GM23338 (cell line): ENCODE results near the gene STKLD1. TPM values are rescaled to one million over a fixed set of nuclear protein-coding genes. Genes with fewer than 3 reads are reported as not detected.

ENCODE experiments used
- ATAC-seq: fragments of 200-7000 bp; cut with Tn5 transposase; 3 replicates; pipeline ENCODE4 v1.9.1; 2020
- DNase-seq: peaks from one replicate; pipeline ENCODE4 v3.0.0-alpha.2; 2015; ENCODE audit warnings: low spot score
- H2AFZ ChIP-seq: fragments of 200-600 bp; sonication (generic); 2 replicates; pipeline ENCODE4 v1.8.0; 2016; ENCODE audit warnings: antibody characterized with exemption, mild to moderate bottlenecking, moderate library complexity
- H3F3A ChIP-seq: fragments of 200-600 bp; sonication (generic); replicated peaks from 2 replicates; pipeline ENCODE4 v1.8.0; 2017; ENCODE audit warnings: antibody characterized with exemption, mixed run types, low read depth
- H3K27ac ChIP-seq: fragments of 200-600 bp; sonication (generic); 2 replicates; pipeline ENCODE4 v1.6.1; 2016; ENCODE audit warnings: low read depth
- H3K27me3 ChIP-seq: fragments of 200-600 bp; sonication (generic); 2 replicates; pipeline ENCODE4 v1.8.0; 2016; ENCODE audit warnings: mild to moderate bottlenecking, mixed run types, moderate library complexity; ENCODE audit not compliant: insufficient read depth
- H3K36me3 ChIP-seq: fragments of 200-600 bp; sonication (generic); 2 replicates; pipeline ENCODE4 v1.8.0; 2016; ENCODE audit warnings: mild to moderate bottlenecking; ENCODE audit not compliant: insufficient read depth
- H3K4me1 ChIP-seq: fragments of 200-600 bp; sonication (generic); 2 replicates; pipeline ENCODE4 v1.8.0; 2016; ENCODE audit warnings: mild to moderate bottlenecking, moderate library complexity; ENCODE audit not compliant: insufficient read depth
- H3K4me2 ChIP-seq: fragments of 200-600 bp; sonication (generic); 2 replicates; pipeline ENCODE4 v1.7.1; 2017; ENCODE audit warnings: mixed run types
- H3K4me3 ChIP-seq: fragments of 200-600 bp; sonication (generic); 2 replicates; pipeline ENCODE4 v1.6.1; 2016; ENCODE audit warnings: mixed run types
- H3K79me2 ChIP-seq: fragments of 200-600 bp; sonication (generic); replicated peaks from 2 replicates; pipeline ENCODE4 v1.8.0; 2017; ENCODE audit warnings: mild to moderate bottlenecking; ENCODE audit not compliant: insufficient read depth
- H3K9me2 ChIP-seq: fragments of 200-600 bp; sonication (generic); 2 replicates; pipeline ENCODE4 v1.8.0; 2017; ENCODE audit not compliant: insufficient read depth
- H4K20me1 ChIP-seq: fragments of 200-600 bp; sonication (generic); replicated peaks from 2 replicates; pipeline ENCODE4 v1.8.0; 2017; ENCODE audit warnings: mild to moderate bottlenecking; ENCODE audit not compliant: insufficient read depth
- H3K27ac Mint-ChIP-seq: 2 replicates; pipeline ENCODE4 v1.8.0; 2020; ENCODE audit warnings: inconsistent platforms, mild to moderate bottlenecking, moderate library complexity, mixed read lengths
- H3K27me3 Mint-ChIP-seq: 3 replicates; pipeline ENCODE4 v1.8.0; 2022; ENCODE audit warnings: low read depth, mild to moderate bottlenecking, moderate library complexity, mixed read lengths, inconsistent platforms; ENCODE audit not compliant: insufficient read depth, poor library complexity
- H3K36me3 Mint-ChIP-seq: 3 replicates; pipeline ENCODE4 v1.8.0; 2021; ENCODE audit warnings: low read depth, mild to moderate bottlenecking, inconsistent platforms, moderate library complexity, mixed read lengths
- H3K4me1 Mint-ChIP-seq: 3 replicates; pipeline ENCODE4 v1.8.0; 2020; ENCODE audit warnings: mild to moderate bottlenecking, inconsistent platforms, mixed read lengths
- H3K4me3 Mint-ChIP-seq: 3 replicates; pipeline ENCODE4 v1.8.0; 2021; ENCODE audit warnings: moderate library complexity, mild to moderate bottlenecking, inconsistent platforms, mixed read lengths
- H3K9me3 Mint-ChIP-seq: 3 replicates; pipeline ENCODE4 v1.8.0; 2020; ENCODE audit warnings: moderate library complexity, mild to moderate bottlenecking, inconsistent platforms, mixed read lengths
- CREB1 ChIP-seq: fragments of 250-450 bp; sonication (Bioruptor Pico); IDR thresholded peaks from 2 replicates; pipeline ENCODE4 v1.5.0; 2020; ENCODE audit warnings: low read depth, mild to moderate bottlenecking, moderate library complexity
- EZH2 ChIP-seq: fragments of 200-600 bp; sonication (generic); IDR thresholded peaks from one replicate; pipeline ENCODE4 v1.8.0; 2017; ENCODE audit warnings: antibody characterized with exemption, mild to moderate bottlenecking, low read depth; ENCODE audit not compliant: unreplicated experiment
- EZH2phosphoT487 ChIP-seq: fragments of 200-600 bp; sonication (generic); IDR thresholded peaks from one replicate; pipeline ENCODE4 v1.8.1; 2018; ENCODE audit warnings: antibody characterized with exemption; ENCODE audit not compliant: unreplicated experiment
- JUNB ChIP-seq: IDR thresholded peaks from one replicate; pipeline ENCODE4 v1.6.1; 2016; ENCODE audit warnings: antibody characterized with exemption; ENCODE audit not compliant: unreplicated experiment
- NANOG ChIP-seq: IDR thresholded peaks from 2 replicates; pipeline ENCODE4 v1.6.1; 2016; ENCODE audit warnings: antibody characterized with exemption, borderline replicate concordance
- POLR2AphosphoS5 ChIP-seq: IDR thresholded peaks from 2 replicates; pipeline ENCODE4 v1.6.1; 2016; ENCODE audit warnings: antibody characterized with exemption, low read depth
- REST ChIP-seq: IDR thresholded peaks from one replicate; pipeline ENCODE4 v1.6.1; 2018; ENCODE audit warnings: antibody characterized with exemption; ENCODE audit not compliant: unreplicated experiment
- STAT1 ChIP-seq: IDR thresholded peaks from one replicate; pipeline ENCODE4 v1.6.1; 2016; ENCODE audit warnings: antibody characterized with exemption; ENCODE audit not compliant: unreplicated experiment
- ZNF114 ChIP-seq: fragments of 250-450 bp; sonication (Bioruptor Pico); IDR thresholded peaks from 2 replicates; pipeline ENCODE4 v1.5.0; 2020; ENCODE audit warnings: mild to moderate bottlenecking, moderate library complexity
- ZNF331 ChIP-seq: fragments of 250-450 bp; sonication (Bioruptor Pico); IDR thresholded peaks from 2 replicates; pipeline ENCODE4 v1.5.0; 2020; ENCODE audit warnings: low read depth, mild to moderate bottlenecking, moderate library complexity
- ZNF462 ChIP-seq: fragments of 250-450 bp; sonication (Bioruptor Pico); IDR thresholded peaks from 2 replicates; pipeline ENCODE4 v1.5.0; 2020; ENCODE audit warnings: mild to moderate bottlenecking, moderate library complexity
- polyA plus RNA-seq: library from polyadenylated mRNA; unstranded; fragments of >200 nt; fragmentation: Nextera tagmentation; extraction: Ambion mirVana; gene quantifications from 2 replicates; pipeline ENCODE4 v1.2.1, GENCODE V29; 2016
- total RNA-seq: library from RNA; depleted of rRNA; stranded (reverse); fragments of >200 nt; shearing (Covaris generic); gene quantifications from 2 replicates; pipeline ENCODE4 v1.2.3, GENCODE V29; 2014

STKLD1 gene
- total and polyA plus RNA-seq, 2 experiments from 2014 or later: 0.57 TPM; not detected in 1

- TF ChIP-seq EZH2 (no peak), ZNF114 (CRISPR knock-in tag) (no peak), POLR2AphosphoS5 (no peak), ZNF331 (CRISPR knock-in tag) (no peak), REST (no peak), NANOG (no peak)
These were observed 36.5 kb upstream of the STKLD1 start (continued) for GRCh38 chr9:133339641-133340040.

- Mint-ChIP-seq H3K9me3 (peaks cover 4% of the 10 kb centered on the region; the same call in 1 of the 3 replicates), H3K27ac (no peak overlapping the region), H3K36me3 (peaks cover 69% of the 10 kb centered on the region), H3K27me3 (peaks cover 16% of the 10 kb centered on the region), H3K4me1 (peaks cover 6% of the 10 kb centered on the region), H3K4me3 (no peak overlapping the region)
- Histone ChIP-seq H2AFZ (no peak overlapping the region), H3K4me2 (no peak overlapping the region), H3K36me3 (peaks cover 21% of the 10 kb centered on the region), H3K27ac (no peak overlapping the region), H3K4me1 (no peaks in the 10 kb centered on the region), H3K4me3 (no peak overlapping the region), H3K27me3 (no peaks in the 10 kb centered on the region), H3K9me2 (no peaks in the 10 kb centered on the region), H3F3A (peaks cover 33% of the 10 kb centered on the region; the same call in 1 of the 2 replicates), H4K20me1 (peaks cover 12% of the 10 kb centered on the region), H3K79me2 (peaks cover 8% of the 10 kb centered on the region)
- ATAC-seq (no peak), DNase-seq (no peak)
- TF ChIP-seq JUNB (no peak), EZH2phosphoT487 (no peak), EZH2 (no peak), NANOG (no peak), ZNF114 (CRISPR knock-in tag) (no peak), REST (no peak), STAT1 (no peak), ZNF331 (CRISPR knock-in tag) (no peak), CREB1 (CRISPR knock-in tag) (no peak), ZNF462 (CRISPR knock-in tag) (no peak)
These were observed 35.9 kb upstream of the STKLD1 start for GRCh38 chr9:133340256-133340655.
